ENCODE data around the gene NETO2.
A peak's percentile ranks its signal among the peaks of the same experiment; 100 is the strongest.
"Not testable (repeated sequence)": the region's sequence is repeated elsewhere in the genome, so short reads cannot be mapped to it uniquely, and the experiment has no call there.

NETO2 gene

GRCh38 chr16:47065766-47066688 lies 77.7 kb downstream of the NETO2 start:
- peak; percentile 57 for DNase-seq (ENCODE audit: low read depth, low spot score)

GRCh38 chr16:47064775-47065174 lies 79.0 kb downstream of the NETO2 start:
- no peak for DNase-seq (ENCODE audit: low read depth, low spot score)

- DNase-seq (ENCODE audit: low read depth, low spot score): no peak
Measured at GRCh38 chr16:47063011-47063724, 80.6 kb downstream of the NETO2 start.

DNA sequence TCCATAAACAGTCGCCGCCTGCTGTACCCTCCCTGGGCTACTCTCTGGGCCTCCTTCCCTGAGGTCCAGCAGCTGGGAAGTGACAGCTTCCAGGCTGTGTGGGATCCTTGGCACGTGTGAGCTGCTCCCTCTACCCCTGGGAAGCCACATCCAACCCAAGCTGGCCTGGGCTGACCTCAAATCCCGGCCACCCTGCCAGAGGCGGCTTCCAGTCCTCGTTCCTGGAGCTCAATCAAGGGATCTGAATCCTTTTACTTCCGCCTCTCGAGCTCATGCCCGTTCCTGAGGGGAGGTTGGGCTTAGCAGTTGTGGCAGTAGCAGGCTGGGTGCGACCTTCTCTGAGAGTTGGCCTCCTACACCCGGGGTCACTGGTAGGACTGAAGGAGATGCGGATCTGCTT lies 82.5 kb downstream of the NETO2 start:
- DNase-seq (ENCODE audit: low read depth, low spot score): no peak

- no peak for DNase-seq (ENCODE audit: low read depth, low spot score)
Measured at GRCh38 chr16:47060596-47060995, 83.1 kb downstream of the NETO2 start.

- no peak for DNase-seq (ENCODE audit: low read depth, low spot score)
Measured at GRCh38 chr16:47059991-47060390, 83.8 kb downstream of the NETO2 start.

DNA sequence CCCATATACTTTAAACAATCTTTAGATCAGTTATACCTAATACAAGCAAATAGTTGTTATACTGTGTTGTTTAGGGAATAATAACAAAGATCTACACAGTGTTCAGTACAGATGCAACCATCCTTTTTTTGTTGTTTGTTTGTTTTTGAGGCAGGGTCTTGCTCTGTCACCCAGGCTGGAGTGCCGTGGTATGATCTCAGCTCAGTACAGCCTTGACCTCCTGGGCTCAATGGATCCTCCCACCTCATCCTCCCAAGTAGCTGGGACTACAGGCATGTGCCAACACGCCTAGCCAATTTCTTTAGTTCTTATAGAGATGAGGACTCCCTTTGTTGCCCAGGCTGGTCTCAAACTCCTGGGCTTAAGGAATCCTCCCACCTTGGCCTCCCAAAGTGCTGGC lies 84.6 kb downstream of the NETO2 start:
- DNase-seq (ENCODE audit: low read depth, low spot score): not testable (repeated sequence)

- no peak for DNase-seq (ENCODE audit: low read depth, low spot score)
Measured at GRCh38 chr16:47058295-47059086, 85.3 kb downstream of the NETO2 start.

DNA sequence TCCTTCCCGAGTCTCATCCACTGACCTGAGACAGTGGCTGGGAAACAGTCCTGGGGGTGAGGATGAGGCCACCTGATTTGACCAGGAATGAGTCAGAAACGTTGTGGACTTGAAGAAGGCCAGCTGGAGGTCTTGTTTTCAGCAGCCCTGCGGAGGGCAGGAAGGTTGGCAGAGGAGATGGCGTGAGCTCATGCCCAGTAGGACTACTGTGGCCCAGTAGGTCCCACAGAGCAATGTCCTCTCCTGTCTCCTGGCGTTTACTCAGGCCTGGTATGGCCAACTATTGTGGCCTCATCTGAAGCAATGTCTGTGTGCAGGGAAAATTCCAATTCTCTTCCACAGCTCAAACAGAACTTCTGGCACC lies 86.1 kb downstream of the NETO2 start:
- no peak for DNase-seq (ENCODE audit: low read depth, low spot score)

DNA sequence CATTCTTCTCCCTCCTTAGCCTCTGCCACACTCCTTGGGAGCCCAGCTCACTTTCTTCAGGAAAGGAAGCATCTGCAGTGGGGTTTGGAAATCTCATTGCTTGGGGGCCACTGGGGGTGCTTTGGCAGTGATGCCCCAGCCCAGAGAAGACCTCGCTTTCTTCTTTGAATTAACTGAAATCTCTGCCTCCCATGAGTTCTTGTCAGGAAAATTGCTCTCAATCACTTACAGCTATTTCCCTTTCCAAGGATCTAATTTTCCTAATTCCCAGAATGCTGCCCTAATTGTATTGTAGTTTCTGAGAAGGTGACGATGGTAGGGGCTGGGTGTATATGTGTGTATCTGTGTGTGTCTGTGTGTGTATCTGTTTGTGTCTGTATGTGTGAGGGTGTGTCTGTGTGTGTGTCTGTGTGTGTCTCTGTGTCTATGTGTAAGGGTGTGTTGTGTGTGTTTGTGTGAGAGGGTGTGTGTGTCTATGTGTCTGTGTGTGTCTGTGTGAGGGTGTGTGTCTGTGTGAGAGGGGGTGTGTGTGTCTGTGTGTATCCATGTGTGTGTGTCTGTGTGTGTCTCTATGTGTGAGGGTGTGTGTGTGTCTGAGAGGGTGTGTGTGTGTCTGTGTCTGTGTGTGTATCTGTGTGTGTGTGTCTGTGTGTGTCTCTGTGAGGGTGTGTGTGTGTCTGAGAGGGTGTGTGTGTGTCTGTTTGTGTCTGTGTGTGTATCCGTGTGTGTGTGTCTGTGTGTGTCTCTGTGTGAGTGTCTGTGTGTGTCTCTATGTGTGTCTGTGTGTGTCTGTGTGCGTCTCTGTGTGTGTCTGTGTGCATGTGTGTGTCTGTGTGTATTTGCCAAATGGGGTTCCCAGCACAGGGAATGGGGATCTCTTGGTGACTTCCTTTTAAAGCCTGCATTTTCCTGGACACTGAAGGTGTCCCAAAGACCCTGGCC lies 86.8 kb downstream of the NETO2 start:
- no peak for DNase-seq (ENCODE audit: low read depth, low spot score)

DNA sequence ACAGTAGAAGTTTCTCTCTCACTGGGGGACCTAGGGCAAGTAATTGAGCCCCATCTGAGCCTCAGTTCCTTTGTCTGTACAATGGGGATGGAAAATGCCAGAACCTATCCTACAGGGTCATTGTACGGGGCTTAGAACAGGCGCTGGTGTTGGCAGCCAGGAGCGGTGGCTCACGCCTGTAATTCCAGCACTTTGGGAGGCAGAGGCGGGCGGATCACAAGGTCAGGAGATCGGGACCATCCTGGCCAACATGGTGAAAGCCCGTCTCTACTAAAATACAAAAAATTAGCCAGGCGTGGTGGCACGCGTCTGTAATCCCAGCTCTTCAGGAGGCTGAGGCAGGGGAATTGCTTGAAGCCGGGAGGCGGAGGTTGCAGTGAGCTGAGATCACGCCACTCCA lies 87.7 kb downstream of the NETO2 start:
- DNase-seq (ENCODE audit: low read depth, low spot score): not testable (repeated sequence)

GRCh38 chr16:47055136-47055885 lies 88.4 kb downstream of the NETO2 start:
- no peak for DNase-seq (ENCODE audit: low read depth, low spot score)

GRCh38 chr16:47054306-47054705 lies 89.4 kb downstream of the NETO2 start:
- DNase-seq (ENCODE audit: low read depth, low spot score): no peak

DNA sequence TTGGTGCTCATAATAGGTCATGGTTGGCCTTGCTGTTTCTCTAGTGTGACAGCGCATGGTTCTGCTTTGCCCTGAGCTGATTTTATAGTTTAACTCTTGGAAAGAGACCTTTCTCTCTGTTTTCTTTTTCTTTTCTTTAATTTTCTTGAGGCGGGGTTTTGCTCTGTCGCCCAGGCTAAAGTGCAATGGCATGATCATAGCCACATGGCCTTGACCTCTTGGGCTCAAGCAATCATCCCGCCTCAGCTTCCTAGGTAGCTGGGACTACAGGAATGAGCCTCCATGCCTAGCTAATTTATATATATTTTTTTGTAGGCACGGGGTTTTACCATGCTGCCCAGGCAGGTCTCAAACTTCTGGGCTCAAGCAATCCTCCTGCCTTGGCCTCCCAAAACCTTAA lies 89.8 kb downstream of the NETO2 start:
- no peak for DNase-seq (ENCODE audit: low read depth, low spot score)

DNA sequence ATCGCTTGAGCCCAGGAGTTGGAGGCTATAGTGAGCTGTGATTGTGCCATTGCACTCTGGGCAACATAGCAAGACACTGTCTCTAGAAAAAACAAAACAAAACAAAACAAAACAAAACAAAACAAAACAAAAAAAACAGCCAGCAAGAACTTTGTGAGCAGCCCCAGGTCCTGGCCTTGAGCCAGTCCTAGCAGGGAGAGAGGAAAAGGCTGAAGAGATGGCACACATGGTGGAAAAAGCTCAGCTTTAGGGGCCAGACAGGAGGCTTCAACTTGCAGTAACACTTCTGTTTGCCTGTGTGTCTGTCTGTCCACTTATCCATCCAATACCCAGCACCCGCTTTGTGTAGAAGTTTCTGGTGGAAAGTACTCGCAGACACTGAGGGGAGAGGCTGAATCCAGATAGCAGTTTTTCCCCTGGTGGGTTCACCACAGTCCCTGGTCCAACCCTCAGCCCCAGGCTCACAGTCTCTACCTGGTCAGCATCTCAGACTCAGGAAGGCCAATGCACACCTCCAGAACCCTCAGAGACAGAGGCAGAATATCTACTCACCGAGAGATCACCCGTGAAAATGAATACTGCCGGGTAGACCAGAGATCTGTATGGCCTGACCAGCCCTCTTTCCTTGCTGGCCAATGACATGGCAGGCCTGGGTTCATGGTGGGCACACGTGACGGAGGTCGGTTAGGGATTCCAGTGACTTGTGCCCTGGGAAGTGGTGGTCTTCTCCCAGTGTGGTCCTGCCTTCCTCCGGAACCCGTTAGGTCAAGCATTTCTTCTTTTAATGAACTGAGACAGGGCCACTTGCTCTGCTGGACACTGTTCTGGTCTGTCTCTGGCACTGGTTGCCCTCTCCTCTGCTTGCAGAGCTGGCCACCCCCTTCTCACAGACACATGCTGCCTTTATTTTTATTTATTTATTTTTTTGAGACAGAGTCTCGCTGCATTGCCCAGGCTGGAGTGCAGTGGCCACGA lies 90.8 kb downstream of the NETO2 start:
- DNase-seq (ENCODE audit: low read depth, low spot score): no peak

GRCh38 chr16:47051031-47051430 lies 92.7 kb downstream of the NETO2 start:
- DNase-seq (ENCODE audit: low read depth, low spot score): no peak

DNA sequence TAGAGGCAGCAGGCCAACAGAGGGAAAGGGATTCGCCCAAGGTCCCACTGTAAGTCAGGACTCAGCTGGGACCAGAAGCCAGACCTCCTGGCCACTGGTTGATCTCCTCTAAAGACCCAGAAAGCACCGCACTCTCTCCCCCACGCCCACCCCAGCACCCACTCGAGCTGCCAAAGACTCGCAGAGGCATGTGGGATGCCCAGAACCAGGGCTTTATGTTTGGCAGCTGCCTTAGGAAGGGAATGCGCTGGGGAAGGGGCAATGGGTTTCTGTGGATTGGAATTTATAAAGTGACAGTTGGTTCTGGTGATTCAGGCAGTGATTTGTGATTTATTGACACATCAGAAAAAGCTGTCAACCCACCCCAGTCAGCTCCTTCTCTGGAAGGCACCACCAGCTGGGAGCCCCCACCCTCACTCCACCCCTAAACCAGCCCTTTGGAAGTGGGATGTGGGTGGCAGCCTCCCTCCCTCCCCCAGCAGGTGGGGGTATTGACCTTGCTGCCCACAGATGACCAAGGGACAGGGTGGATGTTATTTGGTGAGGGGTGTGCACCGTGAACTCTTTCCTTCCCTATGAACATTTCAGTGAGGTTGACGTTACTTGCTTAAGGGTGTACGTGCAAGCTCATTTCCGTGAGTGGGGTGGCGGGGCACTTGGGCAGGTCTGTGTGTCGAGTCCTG lies 93.7 kb downstream of the NETO2 start:
- no peak for DNase-seq (ENCODE audit: low read depth, low spot score)

DNA sequence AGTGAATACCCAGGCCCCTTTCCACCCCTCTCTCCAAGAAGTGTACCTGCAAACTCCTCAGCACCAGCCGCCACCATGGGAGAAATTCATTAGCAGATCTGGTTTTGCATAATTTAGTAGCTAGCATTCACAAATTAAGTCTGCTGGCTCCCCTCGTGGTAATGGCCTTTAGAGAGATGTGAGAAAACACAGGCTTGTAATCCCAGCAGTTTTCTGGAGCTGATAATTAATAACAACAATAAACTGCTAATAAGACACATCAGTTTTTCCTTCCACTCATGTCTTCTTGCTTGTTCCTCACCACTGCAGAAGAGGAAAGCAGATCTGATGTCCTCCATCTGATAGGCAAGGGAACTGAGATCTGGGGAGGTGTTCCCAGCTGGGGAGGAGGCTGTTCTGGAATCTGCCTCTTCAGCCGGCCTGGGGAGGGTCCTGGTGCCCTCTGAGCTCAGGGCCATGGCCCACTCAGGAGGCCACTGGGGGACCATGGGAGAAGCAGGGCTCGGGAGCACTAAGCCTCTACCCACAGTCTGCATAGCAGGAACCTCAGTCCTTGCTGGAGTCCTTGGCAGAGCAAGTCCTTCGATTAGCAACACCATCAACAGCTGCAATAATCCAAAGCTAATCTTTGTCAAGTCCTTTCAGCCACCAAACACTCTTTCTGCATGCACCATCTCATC lies 96.1 kb downstream of the NETO2 start:
- DNase-seq (ENCODE audit: low read depth, low spot score): no peak
